HEK293 (cell line): ENCODE measurements around the gene LACTBL1.

ENCODE experiments used
- CTCF ChIA-PET: fragments of 350-600 bp; formaldehyde crosslinking; extraction: SDS; loops from one replicate; lab custom pipeline; 2021; ENCODE audit warnings: antibody characterized with exemption; lab: Yijun Ruan, JAX
- POLR2A ChIA-PET: fragments of 300-600 bp; formaldehyde crosslinking; extraction: SDS; loops from one replicate; lab custom pipeline; 2020; ENCODE audit warnings: antibody characterized with exemption, inconsistent platforms; lab: Yijun Ruan, JAX
- H3K27ac ChIP-seq: fragments of 200-500 bp; sonication (Bioruptor generic); 2 replicates; pipeline ENCODE4 v1.5.1; 2014; ENCODE audit warnings: low read depth, low read length, control low read depth, inconsistent platforms; ENCODE audit errors: extremely low read depth
- H3K36me3 ChIP-seq, 2 experiments: fragments of 200-500 bp in 1 of 2; sonication (Bioruptor generic) in 1 of 2; 1 replicate in 1 of 2; 2 replicates in 1 of 2; pipeline ENCODE4 v1.5.1; 2014 to 2017; ENCODE audit warnings: inconsistent platforms in 2 of 2, low read length in 2 of 2; ENCODE audit not compliant: control insufficient read depth in 2 of 2, insufficient read depth in 1 of 2
- H3K4me1 ChIP-seq: fragments of 200-500 bp; sonication (Bioruptor generic); 2 replicates; pipeline ENCODE4 v1.5.1; 2014; ENCODE audit warnings: mild to moderate bottlenecking, low read length, inconsistent platforms; ENCODE audit not compliant: control insufficient read depth, insufficient read depth
- H3K4me3 ChIP-seq: 2 replicates; pipeline ENCODE4 v1.5.1; 2011; ENCODE audit warnings: low read depth, mild to moderate bottlenecking, control low read depth, low read length, moderate library complexity
- H3K9me3 ChIP-seq: fragments of 200-500 bp; sonication (Bioruptor generic); 2 replicates; pipeline ENCODE4 v1.5.1; 2014; ENCODE audit warnings: low read depth, low read length, inconsistent platforms; ENCODE audit not compliant: control insufficient read depth, insufficient read depth
- BCL11B ChIP-seq: fragments of 450-650 bp; formaldehyde crosslinking; IDR thresholded peaks from 2 replicates; pipeline ENCODE4 v1.5.1; 2016; ENCODE audit warnings: low read depth, missing biosample characterization, missing genetic modification characterization
- FEZF1 ChIP-seq: fragments of 450-650 bp; formaldehyde crosslinking; IDR thresholded peaks from 2 replicates; pipeline ENCODE4 v1.5.1; 2016; ENCODE audit warnings: missing biosample characterization, missing genetic modification characterization
- GLI4 ChIP-seq: fragments of 450-650 bp; formaldehyde crosslinking; IDR thresholded peaks from 2 replicates; pipeline ENCODE4 v1.5.1; 2016; ENCODE audit warnings: missing biosample characterization, missing genetic modification characterization
- GLIS1 ChIP-seq: fragments of 450-650 bp; formaldehyde crosslinking; IDR thresholded peaks from 2 replicates; pipeline ENCODE4 v1.5.1; 2016; ENCODE audit warnings: missing biosample characterization, missing genetic modification characterization
- HOXD13 ChIP-seq: sonication (generic); formaldehyde crosslinking; IDR thresholded peaks from 2 replicates; pipeline ENCODE4 v1.8.0; 2022; ENCODE audit warnings: missing genetic modification reagents, borderline replicate concordance
- IKZF3 ChIP-seq: fragments of 450-650 bp; IDR thresholded peaks from 2 replicates; pipeline ENCODE4 v1.5.0; 2018; ENCODE audit warnings: missing biosample characterization, mild to moderate bottlenecking, missing genetic modification characterization, moderate library complexity
- KLF10 ChIP-seq: fragments of 450-650 bp; IDR thresholded peaks from 2 replicates; pipeline ENCODE4 v1.5.1; 2018; ENCODE audit warnings: missing biosample characterization, mild to moderate bottlenecking, missing genetic modification characterization
- PRDM1 ChIP-seq: fragments of 450-650 bp; formaldehyde crosslinking; IDR thresholded peaks from 2 replicates; pipeline ENCODE4; 2016; ENCODE audit warnings: missing biosample characterization, missing genetic modification characterization
- SALL2 ChIP-seq: fragments of 450-650 bp; formaldehyde crosslinking; IDR thresholded peaks from 2 replicates; pipeline ENCODE4 v1.5.0; 2017; ENCODE audit warnings: missing biosample characterization, mild to moderate bottlenecking, missing genetic modification characterization, borderline replicate concordance
- ZFP3 ChIP-seq: fragments of 450-650 bp; formaldehyde crosslinking; IDR thresholded peaks from 2 replicates; pipeline ENCODE4 v1.5.1; 2016; ENCODE audit warnings: low read depth, missing biosample characterization, missing genetic modification characterization
- ZNF121 ChIP-seq: fragments of 450-650 bp; formaldehyde crosslinking; IDR thresholded peaks from 2 replicates; pipeline ENCODE4 v1.5.1; 2016; ENCODE audit warnings: missing biosample characterization, missing genetic modification characterization
- ZNF133 ChIP-seq: fragments of 450-650 bp; formaldehyde crosslinking; IDR thresholded peaks from 2 replicates; pipeline ENCODE4 v1.5.1; 2016; ENCODE audit warnings: missing biosample characterization, missing genetic modification characterization
- ZNF146 ChIP-seq: fragments of 450-650 bp; formaldehyde crosslinking; IDR thresholded peaks from 2 replicates; pipeline ENCODE4 v1.5.1; 2016; ENCODE audit warnings: missing biosample characterization, missing genetic modification characterization
- ZNF184 ChIP-seq: fragments of 450-650 bp; IDR thresholded peaks from 2 replicates; pipeline ENCODE4 v1.5.1; 2018; ENCODE audit warnings: missing biosample characterization, mild to moderate bottlenecking, missing genetic modification characterization
- ZNF211 ChIP-seq: fragments of 450-650 bp; formaldehyde crosslinking; IDR thresholded peaks from 2 replicates; pipeline ENCODE4 v1.5.1; 2016; ENCODE audit warnings: low read depth, missing biosample characterization, missing genetic modification characterization
- ZNF266 ChIP-seq: fragments of 450-650 bp; formaldehyde crosslinking; IDR thresholded peaks from 2 replicates; pipeline ENCODE4 v1.5.1; 2016; ENCODE audit warnings: missing biosample characterization, missing genetic modification characterization, low read depth
- ZNF302 ChIP-seq: fragments of 450-650 bp; formaldehyde crosslinking; IDR thresholded peaks from 2 replicates; pipeline ENCODE4 v1.5.1; 2016; ENCODE audit warnings: missing biosample characterization, missing genetic modification characterization, low read depth
- ZNF341 ChIP-seq: fragments of 450-650 bp; formaldehyde crosslinking; IDR thresholded peaks from 2 replicates; pipeline ENCODE4; 2016; ENCODE audit warnings: low read depth, missing biosample characterization, missing genetic modification characterization
- ZNF354C ChIP-seq: fragments of 450-650 bp; formaldehyde crosslinking; IDR thresholded peaks from 2 replicates; pipeline ENCODE4 v1.5.1; 2016; ENCODE audit warnings: missing biosample characterization, missing genetic modification characterization, low read depth, borderline replicate concordance
- ZNF37A ChIP-seq: fragments of 450-650 bp; IDR thresholded peaks from 2 replicates; pipeline ENCODE4 v1.5.1; 2018; ENCODE audit warnings: missing biosample characterization, missing genetic modification characterization
- ZNF394 ChIP-seq: fragments of 450-650 bp; formaldehyde crosslinking; IDR thresholded peaks from 2 replicates; pipeline ENCODE4 v1.5.1; 2016; ENCODE audit warnings: missing biosample characterization, missing genetic modification characterization, mild to moderate bottlenecking, moderate library complexity, borderline replicate concordance
- ZNF473 ChIP-seq: fragments of 450-650 bp; formaldehyde crosslinking; IDR thresholded peaks from 2 replicates; pipeline ENCODE4 v1.5.1; 2017; ENCODE audit warnings: missing biosample characterization, missing genetic modification characterization
- ZNF560 ChIP-seq: fragments of 450-650 bp; formaldehyde crosslinking; IDR thresholded peaks from 2 replicates; pipeline ENCODE4 v1.5.1; 2017; ENCODE audit warnings: missing biosample characterization, missing genetic modification characterization, borderline replicate concordance
- ZNF624 ChIP-seq: fragments of 450-650 bp; formaldehyde crosslinking; IDR thresholded peaks from 2 replicates; pipeline ENCODE4 v1.5.1; 2017; ENCODE audit warnings: missing biosample characterization, missing genetic modification characterization
- ZNF658 ChIP-seq: fragments of 450-650 bp; formaldehyde crosslinking; IDR thresholded peaks from 2 replicates; pipeline ENCODE4; 2016; ENCODE audit warnings: missing biosample characterization, missing genetic modification characterization
- ZNF660 ChIP-seq: fragments of 450-650 bp; IDR thresholded peaks from 2 replicates; pipeline ENCODE4 v1.5.1; 2018; ENCODE audit warnings: missing biosample characterization, mild to moderate bottlenecking, missing genetic modification characterization
- ZNF664 ChIP-seq: fragments of 450-650 bp; formaldehyde crosslinking; IDR thresholded peaks from 2 replicates; pipeline ENCODE4 v1.5.1; 2016; ENCODE audit warnings: missing biosample characterization, missing genetic modification characterization
- ZNF776 ChIP-seq: fragments of 450-650 bp; formaldehyde crosslinking; IDR thresholded peaks from 2 replicates; pipeline ENCODE4 v1.5.0; 2017; ENCODE audit warnings: missing biosample characterization, missing genetic modification characterization, borderline replicate concordance
- ZNF785 ChIP-seq: fragments of 450-650 bp; formaldehyde crosslinking; IDR thresholded peaks from 2 replicates; pipeline ENCODE4 v1.5.1; 2016; ENCODE audit warnings: missing biosample characterization, missing genetic modification characterization
- ZNF843 ChIP-seq: fragments of 450-650 bp; formaldehyde crosslinking; IDR thresholded peaks from 2 replicates; pipeline ENCODE4 v1.5.1; 2016; ENCODE audit warnings: missing biosample characterization, missing genetic modification characterization
- TF ChIP-seq, protein P1 (sequence below): fragments of 450-650 bp; formaldehyde crosslinking; IDR thresholded peaks from 2 replicates; pipeline ENCODE4 v1.5.1; 2017; ENCODE audit warnings: missing biosample characterization, missing genetic modification characterization
- TF ChIP-seq, protein P2 (sequence below): fragments of 450-650 bp; formaldehyde crosslinking; IDR thresholded peaks from 2 replicates; pipeline ENCODE4 v1.5.1; 2017; ENCODE audit warnings: missing biosample characterization, missing genetic modification characterization
- TF ChIP-seq, protein P3 (sequence below): fragments of 450-650 bp; formaldehyde crosslinking; IDR thresholded peaks from 2 replicates; pipeline ENCODE4; 2016; ENCODE audit warnings: missing biosample characterization, missing genetic modification characterization
- TF ChIP-seq, protein P4 (sequence below): fragments of 450-650 bp; formaldehyde crosslinking; IDR thresholded peaks from 2 replicates; pipeline ENCODE4 v1.5.1; 2016; ENCODE audit warnings: missing biosample characterization, missing genetic modification characterization

The LACTBL1 gene

DNA sequence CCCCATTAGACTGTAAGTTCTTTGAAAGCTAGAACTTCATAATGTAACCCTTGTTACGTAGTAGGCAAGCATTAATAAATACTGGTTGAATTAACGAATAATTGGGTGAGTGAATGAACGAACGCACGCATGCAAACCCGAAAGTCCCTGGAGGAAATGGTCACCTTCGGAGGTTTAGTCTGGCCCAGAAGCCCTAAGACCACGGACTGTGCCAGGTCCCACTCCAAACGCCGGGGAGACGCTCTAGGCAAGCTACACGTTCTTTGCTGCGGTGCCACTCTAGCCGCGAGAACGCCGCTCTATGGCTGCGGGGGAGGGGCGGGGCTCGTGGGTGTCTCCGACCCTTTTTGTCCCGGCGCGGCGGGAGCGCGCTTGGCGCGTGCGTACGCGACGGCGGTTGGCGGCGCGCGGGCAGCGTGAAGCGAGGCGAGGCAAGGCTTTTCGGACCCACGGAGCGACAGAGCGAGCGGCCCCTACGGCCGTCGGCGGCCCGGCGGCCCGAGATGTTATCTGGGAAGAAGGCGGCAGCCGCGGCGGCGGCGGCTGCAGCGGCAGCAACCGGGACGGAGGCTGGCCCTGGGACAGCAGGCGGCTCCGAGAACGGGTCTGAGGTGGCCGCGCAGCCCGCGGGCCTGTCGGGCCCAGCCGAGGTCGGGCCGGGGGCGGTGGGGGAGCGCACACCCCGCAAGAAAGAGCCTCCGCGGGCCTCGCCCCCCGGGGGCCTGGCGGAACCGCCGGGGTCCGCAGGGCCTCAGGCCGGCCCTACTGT is 46.6 kb upstream of the LACTBL1 start, which contains the start of gene KDM1A:
Gene KDM1A, plus strand, starts transcription at position 375 of the 769 bp plus-strand sequence. Its CDS starts 129 bp downstream, at position 504.
- peak within 1 kb of the TSS; percentile 83 for H3K27ac ChIP-seq
- CTCF ChIA-PET: interaction anchor here (0.6 kb wide), 1 partner anchor 30 kb away, joined by 4 read pairs; no protein-coding TSS in a partner anchor
- POLR2A ChIA-PET: interaction anchor here (0.6 to 1.7 kb wide), 6 partner anchors 11 to 178 kb away, joined by 3 to 4 read pairs (median 4); no protein-coding TSS in a partner anchor
- H3K9me3 ChIP-seq: no peaks in the 10 kb centered on the region
- no peaks in the 10 kb centered on the region for H3K4me1 ChIP-seq
- H3K4me3 ChIP-seq: peak within 1 kb of the TSS; percentile 85
- no peaks in the 10 kb centered on the region for H3K36me3 ChIP-seq
- TF ChIP-seq HOXD13 (CRISPR knock-in tag): no peak
- peak; percentile 58 for TF ChIP-seq GLIS1 (tag by site-specific recombination)
- TF ChIP-seq ZNF211 (tag by site-specific recombination): no peak
- TF ChIP-seq, protein P1, sequence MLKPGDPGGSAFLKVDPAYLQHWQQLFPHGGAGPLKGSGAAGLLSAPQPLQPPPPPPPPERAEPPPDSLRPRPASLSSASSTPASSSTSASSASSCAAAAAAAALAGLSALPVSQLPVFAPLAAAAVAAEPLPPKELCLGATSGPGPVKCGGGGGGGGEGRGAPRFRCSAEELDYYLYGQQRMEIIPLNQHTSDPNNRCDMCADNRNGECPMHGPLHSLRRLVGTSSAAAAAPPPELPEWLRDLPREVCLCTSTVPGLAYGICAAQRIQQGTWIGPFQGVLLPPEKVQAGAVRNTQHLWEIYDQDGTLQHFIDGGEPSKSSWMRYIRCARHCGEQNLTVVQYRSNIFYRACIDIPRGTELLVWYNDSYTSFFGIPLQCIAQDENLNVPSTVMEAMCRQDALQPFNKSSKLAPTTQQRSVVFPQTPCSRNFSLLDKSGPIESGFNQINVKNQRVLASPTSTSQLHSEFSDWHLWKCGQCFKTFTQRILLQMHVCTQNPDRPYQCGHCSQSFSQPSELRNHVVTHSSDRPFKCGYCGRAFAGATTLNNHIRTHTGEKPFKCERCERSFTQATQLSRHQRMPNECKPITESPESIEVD (tag by site-specific recombination): no peak
- TF ChIP-seq, protein P2, sequence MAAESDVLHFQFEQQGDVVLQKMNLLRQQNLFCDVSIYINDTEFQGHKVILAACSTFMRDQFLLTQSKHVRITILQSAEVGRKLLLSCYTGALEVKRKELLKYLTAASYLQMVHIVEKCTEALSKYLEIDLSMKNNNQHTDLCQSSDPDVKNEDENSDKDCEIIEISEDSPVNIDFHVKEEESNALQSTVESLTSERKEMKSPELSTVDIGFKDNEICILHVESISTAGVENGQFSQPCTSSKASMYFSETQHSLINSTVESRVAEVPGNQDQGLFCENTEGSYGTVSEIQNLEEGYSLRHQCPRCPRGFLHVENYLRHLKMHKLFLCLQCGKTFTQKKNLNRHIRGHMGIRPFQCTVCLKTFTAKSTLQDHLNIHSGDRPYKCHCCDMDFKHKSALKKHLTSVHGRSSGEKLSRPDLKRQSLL (tag by site-specific recombination): no peak
- TF ChIP-seq ZNF302: no peak
- TF ChIP-seq, protein P3, sequence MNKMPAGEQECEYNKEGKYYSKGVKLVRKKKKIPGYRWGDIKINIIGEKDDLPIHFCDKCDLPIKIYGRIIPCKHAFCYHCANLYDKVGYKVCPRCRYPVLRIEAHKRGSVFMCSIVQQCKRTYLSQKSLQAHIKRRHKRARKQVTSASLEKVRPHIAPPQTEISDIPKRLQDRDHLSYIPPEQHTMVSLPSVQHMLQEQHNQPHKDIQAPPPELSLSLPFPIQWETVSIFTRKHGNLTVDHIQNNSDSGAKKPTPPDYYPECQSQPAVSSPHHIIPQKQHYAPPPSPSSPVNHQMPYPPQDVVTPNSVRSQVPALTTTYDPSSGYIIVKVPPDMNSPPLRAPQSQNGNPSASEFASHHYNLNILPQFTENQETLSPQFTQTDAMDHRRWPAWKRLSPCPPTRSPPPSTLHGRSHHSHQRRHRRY (tag by site-specific recombination): no peak
- TF ChIP-seq ZNF266 (tag by site-specific recombination): no peak
- TF ChIP-seq GLI4 (tag by site-specific recombination): no peak
- TF ChIP-seq, protein P4, sequence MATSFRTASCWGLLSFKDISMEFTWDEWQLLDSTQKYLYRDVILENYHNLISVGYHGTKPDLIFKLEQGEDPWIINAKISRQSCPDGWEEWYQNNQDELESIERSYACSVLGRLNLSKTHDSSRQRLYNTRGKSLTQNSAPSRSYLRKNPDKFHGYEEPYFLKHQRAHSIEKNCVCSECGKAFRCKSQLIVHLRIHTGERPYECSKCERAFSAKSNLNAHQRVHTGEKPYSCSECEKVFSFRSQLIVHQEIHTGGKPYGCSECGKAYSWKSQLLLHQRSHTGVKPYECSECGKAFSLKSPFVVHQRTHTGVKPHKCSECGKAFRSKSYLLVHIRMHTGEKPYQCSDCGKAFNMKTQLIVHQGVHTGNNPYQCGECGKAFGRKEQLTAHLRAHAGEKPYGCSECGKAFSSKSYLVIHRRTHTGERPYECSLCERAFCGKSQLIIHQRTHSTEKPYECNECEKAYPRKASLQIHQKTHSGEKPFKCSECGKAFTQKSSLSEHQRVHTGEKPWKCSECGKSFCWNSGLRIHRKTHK (tag by site-specific recombination): no peak
- no peak for TF ChIP-seq ZNF133 (tag by site-specific recombination)
- TF ChIP-seq ZNF624: no peak
- TF ChIP-seq KLF10: peak; percentile 82
- no peak for TF ChIP-seq ZNF121 (tag by site-specific recombination)
- TF ChIP-seq ZNF785 (tag by site-specific recombination): peak; percentile 82; the same call in 1 of the 2 replicates
- no peak for TF ChIP-seq ZNF473 (tag by site-specific recombination)
- TF ChIP-seq ZNF658 (tag by site-specific recombination): no peak
- TF ChIP-seq BCL11B (tag by site-specific recombination): peak; percentile 63; the same call in 1 of the 2 replicates
- peak; percentile 98 for TF ChIP-seq ZNF660 (tag by site-specific recombination)
- TF ChIP-seq ZNF341: no peak
- TF ChIP-seq ZNF354C (tag by site-specific recombination): no peak
- no peak for TF ChIP-seq ZNF37A
- TF ChIP-seq ZNF560 (tag by site-specific recombination): no peak
- TF ChIP-seq FEZF1 (tag by site-specific recombination): peak; percentile 27; the same call in 1 of the 2 replicates
- TF ChIP-seq ZNF184: peak; percentile 28; the same call in 1 of the 2 replicates
- TF ChIP-seq ZNF146 (tag by site-specific recombination): 0 out of 2 replicates have a peak, but pooled peaks have one; percentile 48
- peak; percentile 58 for TF ChIP-seq IKZF3 (tag by site-specific recombination)
- no peak for TF ChIP-seq ZNF776 (tag by site-specific recombination)
- TF ChIP-seq SALL2 (tag by site-specific recombination): no peak
- no peak for TF ChIP-seq ZFP3 (tag by site-specific recombination)
- no peak for TF ChIP-seq PRDM1 (tag by site-specific recombination)
- TF ChIP-seq ZNF664 (tag by site-specific recombination): peak; percentile 75; the same call in 1 of the 2 replicates
- TF ChIP-seq ZNF843 (tag by site-specific recombination): peak; percentile 87
- peak; percentile 79; the same call in 1 of the 2 replicates for TF ChIP-seq ZNF394 (tag by site-specific recombination)
